Adrenal gland (tissue), 5 donors: ENCODE data around the gene FRRS1L.

ENCODE experiments used
- POLR2A ChIP-seq, 2 donors: fragments of 450-650 bp; IDR thresholded peaks; one replicate each; pipeline ENCODE4 v1.6.1; 2017; ENCODE audit warnings: antibody characterized with exemption in 2 of 2, mild to moderate bottlenecking in 2 of 2, moderate library complexity in 1 of 2
- TF ChIP-seq, protein P1 (sequence below), 6 experiments: fragments of 450-650 bp in 4 of 6; fragments of 200-600 bp in 2 of 6; sonication (generic) in 1 of 6; IDR thresholded peaks; 1 replicate in 5 of 6; 2 replicates in 1 of 6; pipeline versions ENCODE4 v1.5.1 to v1.8.0; 2016 to 2021; ENCODE audit warnings: antibody characterized with exemption in 6 of 6, mild to moderate bottlenecking in 2 of 6, moderate library complexity in 1 of 6
- donor health status: DM: no; HTN: no; CAD: no.

- TF ChIP-seq, protein P1, sequence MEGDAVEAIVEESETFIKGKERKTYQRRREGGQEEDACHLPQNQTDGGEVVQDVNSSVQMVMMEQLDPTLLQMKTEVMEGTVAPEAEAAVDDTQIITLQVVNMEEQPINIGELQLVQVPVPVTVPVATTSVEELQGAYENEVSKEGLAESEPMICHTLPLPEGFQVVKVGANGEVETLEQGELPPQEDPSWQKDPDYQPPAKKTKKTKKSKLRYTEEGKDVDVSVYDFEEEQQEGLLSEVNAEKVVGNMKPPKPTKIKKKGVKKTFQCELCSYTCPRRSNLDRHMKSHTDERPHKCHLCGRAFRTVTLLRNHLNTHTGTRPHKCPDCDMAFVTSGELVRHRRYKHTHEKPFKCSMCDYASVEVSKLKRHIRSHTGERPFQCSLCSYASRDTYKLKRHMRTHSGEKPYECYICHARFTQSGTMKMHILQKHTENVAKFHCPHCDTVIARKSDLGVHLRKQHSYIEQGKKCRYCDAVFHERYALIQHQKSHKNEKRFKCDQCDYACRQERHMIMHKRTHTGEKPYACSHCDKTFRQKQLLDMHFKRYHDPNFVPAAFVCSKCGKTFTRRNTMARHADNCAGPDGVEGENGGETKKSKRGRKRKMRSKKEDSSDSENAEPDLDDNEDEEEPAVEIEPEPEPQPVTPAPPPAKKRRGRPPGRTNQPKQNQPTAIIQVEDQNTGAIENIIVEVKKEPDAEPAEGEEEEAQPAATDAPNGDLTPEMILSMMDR (IDR thresholded peaks at IDR 0.05): no peak
- TF ChIP-seq POLR2A (IDR thresholded peaks at IDR 0.05): no peak
These were observed 83.1 kb downstream of the FRRS1L start for GRCh38 chr9:109083813-109084405.
